ENCODE results near the gene TXNRD2.

The TXNRD2 gene

GRCh38 chr22:19980766-19981165, 39.1 kb upstream of the TXNRD2 start:
- no peak for DNase-seq (ENCODE audit: low read depth, low spot score)

GRCh38 chr22:19979712-19980493, 38.3 kb upstream of the TXNRD2 start:
- no peak for DNase-seq (ENCODE audit: low read depth, low spot score)

GRCh38 chr22:19978748-19979147, 37.1 kb upstream of the TXNRD2 start:
- no peak for DNase-seq (ENCODE audit: low read depth, low spot score)

- no peak for DNase-seq (ENCODE audit: low read depth, low spot score)
Measured at GRCh38 chr22:19977296-19978243, 36.0 kb upstream of the TXNRD2 start.

GRCh38 chr22:19976671-19977070, 35.1 kb upstream of the TXNRD2 start:
- DNase-seq (ENCODE audit: low read depth, low spot score), result no peak

- no peak for DNase-seq (ENCODE audit: low read depth, low spot score)
Measured at GRCh38 chr22:19975707-19976035, 34.1 kb upstream of the TXNRD2 start.

GRCh38 chr22:19974935-19975706, 33.5 kb upstream of the TXNRD2 start:
- no peak for DNase-seq (ENCODE audit: low read depth, low spot score)

GRCh38 chr22:19974268-19974861, 32.7 kb upstream of the TXNRD2 start:
- no peak for DNase-seq (ENCODE audit: low read depth, low spot score)

- DNase-seq (ENCODE audit: low read depth, low spot score), result no peak
Measured at GRCh38 chr22:19973551-19974267, 32.1 kb upstream of the TXNRD2 start.

- no peak for DNase-seq (ENCODE audit: low read depth, low spot score)
Measured at GRCh38 chr22:19972652-19973550, 31.3 kb upstream of the TXNRD2 start.

GRCh38 chr22:19972251-19972650, 30.6 kb upstream of the TXNRD2 start:
- DNase-seq (ENCODE audit: low read depth, low spot score), result no peak

- no peak for DNase-seq (ENCODE audit: low read depth, low spot score)
Measured at GRCh38 chr22:19971276-19972124, 29.9 kb upstream of the TXNRD2 start.

- DNase-seq (ENCODE audit: low read depth, low spot score), result peak; percentile 65
Measured at GRCh38 chr22:19970479-19971275, 29.1 kb upstream of the TXNRD2 start.

GRCh38 chr22:19970031-19970478, 28.4 kb upstream of the TXNRD2 start:
- DNase-seq (ENCODE audit: low read depth, low spot score), result no peak

- DNase-seq (ENCODE audit: low read depth, low spot score), result no peak
Measured at GRCh38 chr22:19969141-19969928, 27.7 kb upstream of the TXNRD2 start.

- DNase-seq (ENCODE audit: low read depth, low spot score), result no peak
Measured at GRCh38 chr22:19968450-19968891, 26.9 kb upstream of the TXNRD2 start.

- DNase-seq (ENCODE audit: low read depth, low spot score), result no peak
Measured at GRCh38 chr22:19967850-19968449, 26.3 kb upstream of the TXNRD2 start.
